OCI-LY3 (cell line): ENCODE results near the gene DRD5.
A peak's percentile ranks its signal among the peaks of the same experiment; 100 is the strongest.

Experiments used
- CTCF ChIP-seq: fragments of 200-600, 300-600 bp; sonication (generic); IDR thresholded peaks from 2 replicates; pipeline ENCODE4 v1.5.1; 2014; ENCODE audit warnings: antibody characterized with exemption, low read length, low read depth
- EZH2phosphoT487 ChIP-seq: fragments of 200-600 bp; shearing (Covaris generic); IDR thresholded peaks from 2 replicates; pipeline ENCODE4 v1.6.1; 2018; ENCODE audit warnings: antibody characterized with exemption, mixed run types, low read depth

DNA sequence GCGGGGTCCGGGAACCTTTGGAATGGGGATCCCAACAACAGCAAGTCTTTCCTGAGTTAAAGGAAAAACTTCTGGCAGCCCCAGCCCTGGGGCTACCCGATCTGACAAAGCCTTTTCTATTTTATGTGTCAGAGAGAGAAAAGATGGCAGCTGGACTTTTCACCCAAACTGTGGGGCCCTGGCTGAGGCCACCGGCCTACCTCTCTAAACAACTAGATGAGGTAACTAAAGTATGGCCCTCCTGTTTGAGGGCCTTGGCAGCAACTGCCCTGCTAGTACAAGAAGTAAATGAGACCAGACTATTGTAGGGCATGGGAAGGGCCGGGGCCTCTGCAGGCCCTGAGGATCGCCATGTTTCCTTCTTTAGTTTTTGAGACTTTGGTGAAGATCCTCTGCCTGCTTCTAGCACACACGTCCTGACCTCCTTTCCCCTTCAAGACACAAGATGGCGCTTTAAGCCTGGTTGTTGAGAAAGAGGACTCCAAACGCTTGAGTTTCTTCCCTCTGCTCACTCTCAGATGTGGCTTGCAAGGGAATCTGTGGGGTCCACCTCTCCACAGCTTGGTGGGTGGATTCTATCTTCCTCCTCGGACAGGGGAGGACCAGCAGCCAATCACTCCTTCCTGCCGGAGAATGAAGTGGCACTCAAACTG, 18.5 kb upstream of the DRD5 start:
- TF ChIP-seq CTCF (peak; percentile 78), EZH2phosphoT487 (no peak)
